HG03095 (cell line): ENCODE measurements around the gene BEX4.
"Not testable (repeated sequence)": the region's sequence is repeated elsewhere in the genome, so short reads cannot be mapped to it uniquely, and the experiment has no call there.

Experiments
- ATAC-seq: cut with Tn5 transposase; IDR thresholded peaks from one replicate; pipeline ENCODE4 v1.9.1; 2021; ENCODE audit warnings: moderate library complexity; ENCODE audit not compliant: unreplicated experiment

Gene BEX4

DNA sequence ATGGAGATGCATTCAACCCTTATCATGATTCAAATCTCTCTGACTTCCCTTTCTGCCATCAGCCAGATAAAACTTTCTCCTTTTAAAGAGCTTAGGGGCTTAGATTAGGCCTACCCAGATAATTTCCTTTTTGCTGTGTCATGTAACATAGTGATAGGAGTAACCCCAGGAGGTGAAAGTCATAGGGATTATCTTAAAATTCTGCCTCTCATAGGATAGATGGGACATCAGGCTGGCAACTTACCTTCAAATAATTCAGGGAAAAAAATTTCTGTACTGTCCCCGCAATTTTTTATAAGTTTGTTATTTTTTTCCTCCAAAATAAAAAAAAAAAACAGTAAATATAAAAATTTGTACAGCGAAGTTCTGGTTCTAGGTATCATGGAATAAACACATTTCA lies 20.7 kb downstream of the BEX4 start:
- ATAC-seq: not testable (repeated sequence)

DNA sequence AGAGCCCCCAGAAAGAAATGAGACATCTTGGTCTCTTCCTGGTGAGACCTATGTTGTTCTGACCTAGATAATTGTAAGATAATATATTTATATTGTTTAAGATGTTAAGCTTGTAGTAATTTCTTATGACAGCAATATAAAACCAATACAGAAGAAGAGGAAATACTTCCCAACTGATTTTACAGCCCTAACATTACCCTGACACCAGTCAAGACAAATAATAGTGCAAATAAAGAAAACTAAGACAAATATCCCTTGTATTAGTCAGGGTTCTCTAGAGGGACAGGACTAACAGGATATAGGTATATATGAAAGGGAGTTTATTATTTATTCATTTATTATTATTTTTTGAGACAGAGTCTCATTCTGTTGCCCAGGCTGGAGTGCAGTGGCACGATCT lies 21.4 kb downstream of the BEX4 start:
- no peak for ATAC-seq

DNA sequence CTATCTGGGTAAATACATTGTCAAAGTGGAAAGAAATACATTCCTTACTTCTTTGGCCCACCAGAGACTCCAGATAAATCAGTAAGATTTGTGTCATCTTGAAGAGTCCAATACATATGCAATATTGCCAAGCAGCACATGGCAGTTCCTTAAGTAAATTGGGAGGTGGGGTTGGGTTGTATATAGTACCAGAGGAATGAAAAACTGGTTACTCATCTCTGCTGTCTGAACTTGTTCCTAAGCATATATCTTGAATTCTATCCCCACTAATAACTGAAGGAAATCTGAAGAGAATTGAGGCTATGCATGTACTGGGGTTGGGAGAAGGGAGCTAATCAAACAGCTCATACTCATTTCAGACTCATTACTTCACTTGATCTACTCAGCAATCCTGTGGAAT lies 25.2 kb downstream of the BEX4 start:
- no peak for ATAC-seq

DNA sequence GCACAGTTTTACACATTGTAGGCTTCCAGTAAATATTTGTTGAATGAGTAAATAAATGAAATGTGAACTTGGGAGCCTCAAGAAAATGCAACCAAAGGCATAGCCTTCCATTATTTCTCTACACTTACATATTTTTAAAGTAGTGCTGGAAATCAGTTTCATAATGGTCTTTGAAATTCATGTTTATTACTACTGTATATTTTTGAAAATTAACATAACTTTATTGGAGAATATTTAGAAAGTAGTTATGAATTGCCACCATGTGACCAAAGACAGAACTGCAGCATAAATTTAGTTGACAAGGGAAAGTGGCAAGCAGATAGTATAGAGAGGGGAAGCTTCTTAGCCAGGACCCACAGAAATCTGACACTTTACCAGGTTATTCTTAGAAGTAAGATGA lies 33.6 kb downstream of the BEX4 start:
- no peak for ATAC-seq

DNA sequence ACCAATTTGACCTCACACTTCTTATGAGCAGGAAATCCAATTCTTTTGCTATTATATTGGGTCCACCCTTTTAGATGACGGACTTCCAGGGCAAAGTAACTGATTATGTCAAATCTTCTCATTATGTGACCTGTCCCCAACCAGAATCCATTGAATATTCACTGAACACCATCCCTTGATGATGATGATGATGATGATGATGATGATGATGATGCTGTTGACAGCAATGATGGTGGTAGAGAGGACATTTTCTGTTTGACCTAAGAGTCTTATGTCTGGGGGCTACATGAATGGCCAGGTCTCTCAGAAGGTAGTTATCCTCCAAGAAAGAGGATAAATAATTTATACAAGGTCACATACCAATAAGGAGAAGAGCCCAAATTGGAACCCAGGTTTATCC lies 34.9 kb downstream of the BEX4 start:
- ATAC-seq: no peak

DNA sequence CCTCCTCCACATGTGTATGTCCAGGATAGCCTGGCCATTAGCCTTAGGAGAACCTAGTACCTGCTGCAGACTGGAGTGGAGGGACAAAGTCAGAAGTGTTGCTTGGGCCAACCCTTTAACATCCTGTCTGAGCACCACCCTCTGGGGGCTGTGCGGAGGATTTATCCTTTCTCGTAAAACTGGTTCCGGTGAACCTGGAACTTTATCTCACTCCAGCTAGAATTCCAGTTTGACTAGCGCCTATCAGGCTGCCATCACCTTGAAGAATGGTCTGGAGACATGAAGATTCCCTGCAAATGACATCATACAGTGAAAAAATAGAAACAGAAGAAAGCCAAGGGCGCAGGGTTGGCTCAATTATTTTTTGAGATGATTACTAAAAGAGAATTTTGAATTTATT lies 36.1 kb downstream of the BEX4 start:
- no peak for ATAC-seq

DNA sequence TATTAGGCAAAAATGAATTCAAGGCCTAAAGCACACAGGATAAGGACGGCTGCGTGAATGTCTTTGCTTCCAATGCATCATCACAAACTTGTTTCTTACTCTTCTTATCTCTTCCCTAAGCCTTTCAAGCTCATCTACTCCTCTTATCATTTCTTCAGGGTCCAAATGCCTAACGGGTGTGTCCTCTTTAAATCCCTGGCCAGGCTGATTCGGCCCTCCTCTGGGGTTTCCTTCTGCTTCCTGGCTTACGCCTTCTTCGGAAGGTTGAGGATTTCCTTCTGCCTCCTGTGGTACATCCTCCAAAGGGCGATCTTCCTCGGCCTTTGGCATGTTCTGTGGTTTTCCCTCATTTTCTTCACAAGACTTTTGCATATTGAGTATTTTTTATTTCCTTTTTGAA lies 38.7 kb downstream of the BEX4 start:
- ATAC-seq: no peak

DNA sequence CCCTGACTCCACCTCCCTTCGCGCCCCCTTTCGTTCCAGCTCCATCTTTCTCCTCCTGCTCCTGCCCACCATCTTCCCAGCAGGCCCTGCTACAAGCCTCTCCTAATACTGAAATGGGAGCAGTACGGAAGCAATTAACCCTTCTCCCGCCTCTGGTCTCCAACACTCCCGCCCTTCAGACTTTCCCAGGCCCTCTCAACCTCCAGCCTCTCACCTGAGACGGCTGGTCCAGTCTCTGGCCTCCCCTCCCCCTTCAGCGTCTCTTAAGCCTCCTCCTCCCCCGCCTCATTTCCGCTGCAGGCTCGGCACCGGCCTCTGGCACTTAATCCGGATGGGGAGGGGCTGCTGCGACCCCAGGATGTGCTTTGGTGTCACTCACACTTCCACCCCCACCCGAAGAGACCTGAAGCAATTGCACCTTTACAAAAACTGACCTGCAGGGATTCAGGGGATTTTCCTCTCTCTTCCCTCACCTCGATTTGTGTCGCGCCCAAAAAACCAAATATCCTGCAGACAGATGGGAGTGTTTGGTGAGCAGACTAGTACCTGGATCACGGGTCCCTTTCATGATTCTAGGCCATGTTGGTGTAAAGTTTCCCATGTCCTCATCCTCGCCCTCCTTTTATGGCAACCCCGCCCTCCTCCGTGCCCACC lies 39.4 kb downstream of the BEX4 start:
- ATAC-seq: peak; percentile 52

DNA sequence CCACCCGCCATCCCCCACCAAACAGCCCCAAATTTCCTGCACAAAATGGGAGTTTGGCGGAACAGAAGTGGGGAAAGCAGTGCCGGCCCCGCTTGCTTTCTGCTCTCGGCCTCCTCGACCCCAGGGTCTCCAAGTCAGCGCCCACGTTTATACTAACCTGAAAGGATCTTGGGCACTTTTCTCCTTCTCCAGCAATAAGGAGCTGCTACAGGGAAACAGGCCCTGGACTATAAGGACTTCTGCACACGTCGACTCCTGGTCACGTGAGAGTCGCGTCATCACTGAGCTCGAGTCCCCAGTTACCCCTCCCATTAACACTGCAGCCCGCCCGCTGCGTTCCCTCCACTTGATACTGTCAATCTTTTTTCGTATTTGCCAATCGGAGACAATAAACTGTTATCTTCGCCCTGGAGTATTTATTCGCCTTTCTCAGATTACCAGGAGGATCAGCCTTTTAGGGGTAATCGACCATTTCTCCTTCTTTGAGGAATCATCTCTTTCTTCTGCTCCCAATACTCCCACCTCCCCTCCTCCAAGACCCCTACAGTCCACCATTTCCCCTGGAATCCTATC lies 40.1 kb downstream of the BEX4 start, which contains the start of gene TCEAL8:
TSS of gene TCEAL8 (minus strand) at position 235 of the 573 bp plus-strand sequence. CDS start 1,176 bp downstream, outside the sequence.
- peak; percentile 97 for ATAC-seq

DNA sequence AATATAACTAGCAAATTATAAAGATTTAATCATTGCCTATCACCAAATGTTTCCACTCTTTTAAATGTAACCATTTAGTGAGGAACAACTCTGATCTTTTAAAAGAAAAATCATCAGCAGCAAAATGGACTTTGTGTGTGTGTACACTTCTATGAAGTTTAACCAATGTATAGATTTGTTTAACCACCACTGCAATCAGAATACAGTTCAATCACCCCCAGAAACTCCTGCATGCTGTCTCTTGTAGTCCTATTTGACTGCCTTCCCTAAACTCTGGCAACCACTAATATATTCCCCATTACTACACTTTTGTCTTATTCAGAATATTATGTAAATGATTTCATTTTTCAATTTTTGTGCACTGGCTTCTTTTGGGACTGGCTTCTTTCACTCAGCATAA lies 41.7 kb downstream of the BEX4 start:
- no peak for ATAC-seq

DNA sequence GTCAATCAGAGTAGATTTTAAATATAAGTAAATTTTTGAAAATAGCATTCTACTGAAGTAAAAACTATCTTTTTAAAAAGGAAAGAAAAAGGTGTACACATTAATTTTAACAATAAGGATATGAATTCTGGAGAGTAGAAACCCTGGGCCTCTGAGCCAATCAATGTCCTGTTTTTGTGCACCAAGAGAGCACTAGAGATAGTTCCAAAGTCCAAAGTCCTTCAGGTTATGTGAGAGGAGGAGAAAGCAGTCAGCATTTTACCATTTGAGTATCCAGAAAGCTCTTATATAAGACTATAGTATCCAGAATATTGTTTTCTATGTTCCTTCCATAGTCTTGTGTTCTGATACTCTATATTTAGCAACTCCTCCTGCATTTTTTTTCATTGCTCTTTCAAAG lies 43.4 kb downstream of the BEX4 start:
- no peak for ATAC-seq
